ENCODE measurements around the gene SLC6A19. TPM values are rescaled to one million over a fixed set of nuclear protein-coding genes. Genes with fewer than 3 reads are reported as not detected.

SLC6A19 gene
- total and polyA plus RNA-seq, 4 donors, result 0.17 to 4.9 (median 0.91) TPM

DNA sequence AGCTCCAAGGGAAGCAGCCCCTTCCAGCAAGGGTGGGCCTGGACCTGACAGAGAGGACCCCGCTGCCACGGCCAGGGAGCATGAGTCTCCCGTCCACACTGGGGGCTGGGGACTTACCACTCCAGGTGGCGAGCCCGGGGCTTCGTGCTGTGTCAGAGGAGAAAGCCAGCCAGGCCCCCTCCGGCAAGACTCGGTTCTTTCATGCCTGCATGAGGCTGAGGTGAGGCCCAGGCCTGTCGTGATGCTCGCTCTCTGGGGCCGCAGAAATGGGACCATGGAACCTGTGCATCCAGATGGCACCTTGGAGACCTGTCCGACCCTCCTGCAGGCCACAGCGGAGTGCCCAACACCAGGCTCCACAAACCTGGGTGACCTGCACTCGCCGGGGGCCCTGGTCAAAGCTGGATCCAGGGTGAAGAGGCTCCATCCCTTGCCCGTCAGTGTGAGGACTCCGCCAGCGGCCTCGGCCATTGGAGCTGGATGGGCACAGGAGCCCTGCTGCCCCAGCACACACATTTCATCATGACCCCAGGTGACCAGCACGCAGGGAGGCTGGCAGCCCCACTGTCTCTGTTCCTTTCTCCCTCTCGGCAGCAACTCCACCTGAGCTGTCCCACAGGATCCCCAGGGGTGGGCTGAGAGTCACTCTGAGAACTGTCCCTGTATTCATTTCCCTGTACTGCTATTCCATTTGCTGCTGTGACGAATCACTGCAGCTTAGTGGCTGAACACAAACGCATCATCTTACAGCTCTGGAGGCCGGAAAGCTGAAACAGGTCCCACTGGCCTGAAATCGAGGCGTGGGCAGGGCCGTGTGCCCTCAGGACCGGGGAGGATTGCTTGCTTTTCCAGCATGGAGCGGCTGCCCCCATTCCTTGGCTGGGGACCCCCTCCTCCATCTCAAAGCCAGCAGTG is 48.2 kb downstream of the SLC6A19 start:
- Histone ChIP-seq H3K36me3 (ENCODE audit: control insufficient read depth in 4 of 4, insufficient read depth in 3 of 4, low read depth in 1 of 4, low read length in 3 of 4) (no peaks in the 10 kb centered on the region), H3K4me1 (ENCODE audit: control insufficient read depth in 4 of 4, insufficient read depth in 4 of 4, low read length in 3 of 4) (no peaks in the 10 kb centered on the region), H3K9ac (ENCODE audit: low read depth in 1 of 2, low read length in 2 of 2) (no peak overlapping the region), H3K27ac (ENCODE audit: low read depth in 1 of 2, low read length in 2 of 2) (no peak overlapping the region), H3K4me3 (ENCODE audit: low read depth in 1 of 3, low read length in 3 of 3) (no peak overlapping the region), H3K27me3 (ENCODE audit: control insufficient read depth in 4 of 4, insufficient read depth in 4 of 4, low read length in 3 of 4) (peaks cover 0 to 3% (median 1%) of the 10 kb centered on the region in 4 donors), H3K9me3 (ENCODE audit: control insufficient read depth in 4 of 4, low read length in 3 of 4) (no peaks in the 10 kb centered on the region)
- no peak for TF ChIP-seq HNF4A (conservative IDR thresholded peaks at IDR 0.05)
- TF ChIP-seq SP1 (IDR thresholded peaks at IDR 0.05), result no peak
- no peak for TF ChIP-seq RAD21 (IDR thresholded peaks at IDR 0.05)
- no peak for TF ChIP-seq GABPA (IDR thresholded peaks at IDR 0.05 in 1 of 2, conservative IDR thresholded peaks at IDR 0.05 in 1 of 2)
- TF ChIP-seq FOXA2 (IDR thresholded peaks at IDR 0.05), result no peak
- TF ChIP-seq, protein P1, sequence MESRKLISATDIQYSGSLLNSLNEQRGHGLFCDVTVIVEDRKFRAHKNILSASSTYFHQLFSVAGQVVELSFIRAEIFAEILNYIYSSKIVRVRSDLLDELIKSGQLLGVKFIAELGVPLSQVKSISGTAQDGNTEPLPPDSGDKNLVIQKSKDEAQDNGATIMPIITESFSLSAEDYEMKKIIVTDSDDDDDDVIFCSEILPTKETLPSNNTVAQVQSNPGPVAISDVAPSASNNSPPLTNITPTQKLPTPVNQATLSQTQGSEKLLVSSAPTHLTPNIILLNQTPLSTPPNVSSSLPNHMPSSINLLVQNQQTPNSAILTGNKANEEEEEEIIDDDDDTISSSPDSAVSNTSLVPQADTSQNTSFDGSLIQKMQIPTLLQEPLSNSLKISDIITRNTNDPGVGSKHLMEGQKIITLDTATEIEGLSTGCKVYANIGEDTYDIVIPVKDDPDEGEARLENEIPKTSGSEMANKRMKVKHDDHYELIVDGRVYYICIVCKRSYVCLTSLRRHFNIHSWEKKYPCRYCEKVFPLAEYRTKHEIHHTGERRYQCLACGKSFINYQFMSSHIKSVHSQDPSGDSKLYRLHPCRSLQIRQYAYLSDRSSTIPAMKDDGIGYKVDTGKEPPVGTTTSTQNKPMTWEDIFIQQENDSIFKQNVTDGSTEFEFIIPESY (IDR thresholded peaks at IDR 0.05), result no peak
- TF ChIP-seq RXRA (IDR thresholded peaks at IDR 0.05), result no peak
- TF ChIP-seq YY1 (IDR thresholded peaks at IDR 0.05), result no peak
- TF ChIP-seq, protein P2, sequence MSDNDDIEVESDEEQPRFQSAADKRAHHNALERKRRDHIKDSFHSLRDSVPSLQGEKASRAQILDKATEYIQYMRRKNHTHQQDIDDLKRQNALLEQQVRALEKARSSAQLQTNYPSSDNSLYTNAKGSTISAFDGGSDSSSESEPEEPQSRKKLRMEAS (IDR thresholded peaks at IDR 0.05), result no peak
- TF ChIP-seq JUND (IDR thresholded peaks at IDR 0.05), result no peak
- TF ChIP-seq TAF1 (conservative IDR thresholded peaks at IDR 0.05), result no peak
- TF ChIP-seq NR2F2 (IDR thresholded peaks at IDR 0.05), result no peak
- no peak for TF ChIP-seq HNF4G (IDR thresholded peaks at IDR 0.05)
- DNase-seq (ENCODE audit: low spot score), result no peak
- 76% methylated on average over 29 of the region's 29 CpGs for WGBS

DNA sequence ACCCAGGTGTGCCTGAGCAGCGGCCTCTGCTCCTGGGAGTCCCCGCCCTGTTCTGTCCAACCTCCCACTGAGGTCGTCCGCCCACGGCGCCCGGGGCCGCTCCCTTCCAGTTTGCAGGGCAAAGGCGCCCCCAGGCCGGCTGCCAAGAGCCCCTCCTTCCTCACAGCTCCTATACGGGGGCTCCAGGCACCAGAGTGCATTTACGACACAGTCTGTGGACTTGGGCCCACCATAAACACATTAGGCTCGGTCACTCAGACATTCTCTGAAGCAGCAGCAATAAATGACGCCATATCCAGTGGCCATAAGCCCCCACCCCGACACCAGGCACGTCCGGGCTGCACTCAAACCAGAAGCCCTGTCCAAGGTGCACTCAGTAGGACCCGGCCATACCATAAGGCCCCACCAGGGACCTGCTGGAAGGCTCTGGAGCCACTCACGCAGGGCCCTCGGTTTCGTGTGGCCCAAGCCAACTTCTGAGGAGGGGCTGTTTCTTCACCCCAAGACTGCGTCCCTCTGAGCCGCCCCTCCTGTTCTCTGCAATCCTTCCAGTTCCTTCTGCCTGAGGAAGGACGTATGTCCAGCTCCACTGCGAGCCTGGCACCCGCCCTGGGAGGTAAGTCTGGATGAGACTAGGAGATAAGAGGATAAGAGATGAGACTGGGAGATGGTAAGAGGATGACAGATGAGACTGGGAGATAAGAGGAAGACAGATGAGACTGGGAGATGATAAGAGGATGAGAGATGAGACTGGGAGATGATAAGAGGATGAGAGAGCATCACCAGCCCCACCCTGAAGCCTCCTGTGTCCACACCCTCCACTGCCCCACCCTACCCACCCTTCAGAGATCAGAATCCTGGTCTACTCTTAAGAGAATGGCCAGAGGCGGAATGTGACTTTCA is 50.5 kb downstream of the SLC6A19 start:
- 58% methylated on average over 27 of the region's 27 CpGs for WGBS
- H3K27ac ChIP-seq (ENCODE audit: low read depth in 1 of 2, low read length in 2 of 2), result no peak overlapping the region
- H3K4me3 ChIP-seq (ENCODE audit: low read depth in 1 of 3, low read length in 3 of 3), result no peak overlapping the region
- peaks cover 0 to 3% (median 0%) of the 10 kb centered on the region in 4 donors for H3K27me3 ChIP-seq (ENCODE audit: control insufficient read depth in 4 of 4, insufficient read depth in 4 of 4, low read length in 3 of 4)
- no peaks in the 10 kb centered on the region for H3K36me3 ChIP-seq (ENCODE audit: control insufficient read depth in 4 of 4, insufficient read depth in 3 of 4, low read depth in 1 of 4, low read length in 3 of 4)
- no peak for DNase-seq (ENCODE audit: low spot score)
- no peak overlapping the region for H3K9ac ChIP-seq (ENCODE audit: low read depth in 1 of 2, low read length in 2 of 2)
- no peaks in the 10 kb centered on the region for H3K9me3 ChIP-seq (ENCODE audit: control insufficient read depth in 4 of 4, low read length in 3 of 4)
- H3K4me1 ChIP-seq (ENCODE audit: control insufficient read depth in 4 of 4, insufficient read depth in 4 of 4, low read length in 3 of 4), result no peaks in the 10 kb centered on the region
- TF ChIP-seq, protein P2 (IDR thresholded peaks at IDR 0.05), result no peak
- no peak for TF ChIP-seq RAD21 (IDR thresholded peaks at IDR 0.05)
- no peak for TF ChIP-seq ATF3 (IDR thresholded peaks at IDR 0.05)
- no peak for TF ChIP-seq YY1 (IDR thresholded peaks at IDR 0.05)
- no peak for TF ChIP-seq SP1 (IDR thresholded peaks at IDR 0.05)
